Colonic mucosa (tissue), 4 donors: ENCODE data around the gene OASL. TPM values are rescaled to one million over a fixed set of nuclear protein-coding genes. Genes with fewer than 3 reads are reported as not detected.

Source experiments
- DNase-seq: peaks from one replicate; pipeline ENCODE4 v3.0.0-alpha.2; 2020
- H3K27ac ChIP-seq: fragments of 200-600 bp; one replicate; pipeline ENCODE4 v1.8.0; 2021
- H3K27me3 ChIP-seq: fragments of 200-600 bp; one replicate; pipeline ENCODE4 v1.8.0; 2021
- H3K36me3 ChIP-seq: fragments of 200-600 bp; one replicate; pipeline ENCODE4 v1.8.0; 2021
- H3K4me1 ChIP-seq: fragments of 200-600 bp; one replicate; pipeline ENCODE4 v1.8.0; 2021; ENCODE audit warnings: mild to moderate bottlenecking
- H3K4me3 ChIP-seq: fragments of 200-600 bp; one replicate; pipeline ENCODE4 v1.8.0; 2021
- H3K9ac ChIP-seq, 2 donors: one replicate each; pipeline ENCODE4 v1.7.0; 2013; ENCODE audit warnings: control low read depth in 2 of 2, low read depth in 2 of 2, low read length in 2 of 2
- H3K9me3 ChIP-seq: fragments of 200-600 bp; one replicate; pipeline ENCODE4 v1.8.0; 2021
- intact Hi-C: fragments of 100-400 bp; cut with DNase I; formaldehyde crosslinking; loops from one replicate; pipeline ENCODE4 v1.14.1; 2022
- total RNA-seq, 2 donors: library from RNA; stranded (reverse); fragmentation: NEBNext Ultra II Directional in 1 of 2; extraction: Animal tissue kit (Norgen Biotek cat#: 25700) in 1 of 2; gene quantifications; one replicate each; pipeline ENCODE4 v1.2.1, GENCODE V29; 2021
- TF ChIP-seq, protein P1 (sequence below): fragments of 200-600 bp; IDR thresholded peaks from one replicate; pipeline ENCODE4 v1.8.0; 2022; ENCODE audit warnings: antibody characterized with exemption, mild to moderate bottlenecking
- donor health status: healthy.
- donor health status: DM: no; HTN: no; CAD: no.
- donor health status: DM: no; HTN: no; CAD: no.

OASL gene
- total RNA-seq, 2 donors from 2014 or later: 5.2 to 7.0 TPM

DNA sequence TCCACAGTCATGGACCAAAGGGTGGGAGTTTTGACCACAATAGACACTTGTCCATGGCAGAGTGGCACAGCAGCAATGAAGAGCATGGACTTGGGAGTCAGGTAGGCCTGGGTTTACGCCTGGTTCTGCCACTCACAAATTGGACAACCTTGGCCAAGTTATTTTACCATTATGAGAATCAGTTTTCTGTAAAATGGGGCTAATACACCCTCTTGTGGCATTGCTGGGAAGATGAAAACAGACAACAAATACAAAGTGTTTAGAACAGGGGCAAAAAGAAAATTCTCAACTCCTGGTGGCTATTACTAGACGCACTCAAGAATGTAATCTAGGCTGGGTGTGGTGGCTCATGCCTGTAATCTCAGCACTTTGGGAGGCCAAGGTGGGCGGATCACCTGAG lies 25.3 kb downstream of the OASL start:
- no peaks in the 10 kb centered on the region for H3K9me3 ChIP-seq
- no peak overlapping the region for H3K4me3 ChIP-seq
- no peak overlapping the region for H3K9ac ChIP-seq
- intact Hi-C loops: no loop called here
- no peaks in the 10 kb centered on the region for H3K4me1 ChIP-seq
- no peaks in the 10 kb centered on the region for H3K27me3 ChIP-seq
- TF ChIP-seq, protein P1, sequence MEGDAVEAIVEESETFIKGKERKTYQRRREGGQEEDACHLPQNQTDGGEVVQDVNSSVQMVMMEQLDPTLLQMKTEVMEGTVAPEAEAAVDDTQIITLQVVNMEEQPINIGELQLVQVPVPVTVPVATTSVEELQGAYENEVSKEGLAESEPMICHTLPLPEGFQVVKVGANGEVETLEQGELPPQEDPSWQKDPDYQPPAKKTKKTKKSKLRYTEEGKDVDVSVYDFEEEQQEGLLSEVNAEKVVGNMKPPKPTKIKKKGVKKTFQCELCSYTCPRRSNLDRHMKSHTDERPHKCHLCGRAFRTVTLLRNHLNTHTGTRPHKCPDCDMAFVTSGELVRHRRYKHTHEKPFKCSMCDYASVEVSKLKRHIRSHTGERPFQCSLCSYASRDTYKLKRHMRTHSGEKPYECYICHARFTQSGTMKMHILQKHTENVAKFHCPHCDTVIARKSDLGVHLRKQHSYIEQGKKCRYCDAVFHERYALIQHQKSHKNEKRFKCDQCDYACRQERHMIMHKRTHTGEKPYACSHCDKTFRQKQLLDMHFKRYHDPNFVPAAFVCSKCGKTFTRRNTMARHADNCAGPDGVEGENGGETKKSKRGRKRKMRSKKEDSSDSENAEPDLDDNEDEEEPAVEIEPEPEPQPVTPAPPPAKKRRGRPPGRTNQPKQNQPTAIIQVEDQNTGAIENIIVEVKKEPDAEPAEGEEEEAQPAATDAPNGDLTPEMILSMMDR: no peak
- no peak overlapping the region for H3K27ac ChIP-seq
- DNase-seq: no peak
- H3K36me3 ChIP-seq: peaks cover 6% of the 10 kb centered on the region

DNA sequence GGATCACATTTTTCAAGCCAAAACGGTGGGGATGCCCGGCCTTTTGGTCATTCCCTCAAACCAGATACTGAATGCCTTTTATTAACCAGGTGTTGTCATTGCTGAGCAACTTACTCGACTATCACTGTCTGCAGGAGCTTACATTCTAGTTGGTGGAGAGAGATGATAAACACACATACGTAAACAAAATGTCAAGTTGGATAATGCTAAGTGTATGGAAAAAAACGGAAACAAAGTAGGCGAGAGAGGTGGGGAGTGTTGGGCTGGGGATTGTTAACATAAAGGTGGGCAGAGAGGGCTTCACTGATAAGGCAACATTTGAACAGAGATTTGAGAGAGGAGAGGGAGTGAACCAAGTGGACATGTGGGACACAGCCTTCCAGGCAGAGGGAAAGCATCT lies 27.2 kb downstream of the OASL start:
- Histone ChIP-seq H3K27me3 (no peaks in the 10 kb centered on the region), H3K4me3 (no peak overlapping the region), H3K9ac (no peak overlapping the region), H3K27ac (no peak overlapping the region), H3K9me3 (no peaks in the 10 kb centered on the region), H3K4me1 (no peaks in the 10 kb centered on the region), H3K36me3 (peaks cover 6% of the 10 kb centered on the region)
- intact Hi-C loops: no loop called here
- no peak for DNase-seq
- TF ChIP-seq, protein P1: no peak

DNA sequence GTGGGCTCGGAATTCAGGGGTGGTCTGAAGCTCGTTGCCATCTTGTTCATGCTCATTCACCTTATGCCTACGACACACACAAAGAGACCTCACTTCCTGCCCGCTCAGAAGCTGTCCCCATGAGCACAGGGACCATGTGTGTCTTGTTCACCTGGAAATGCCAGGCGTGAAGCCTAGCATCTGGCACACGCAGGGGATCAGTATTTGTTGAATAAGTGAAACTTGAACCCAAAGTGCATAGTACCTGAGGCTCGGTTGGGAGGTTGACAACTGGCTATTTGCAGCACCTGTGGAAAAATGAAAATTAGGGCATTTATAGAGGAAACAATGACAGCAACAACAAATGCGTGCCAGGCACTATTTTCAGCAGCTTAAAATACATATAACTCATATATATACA lies 28.2 kb downstream of the OASL start:
- Histone ChIP-seq H3K4me1 (no peaks in the 10 kb centered on the region), H3K9ac (no peak overlapping the region), H3K36me3 (peaks cover 6% of the 10 kb centered on the region), H3K27ac (no peak overlapping the region), H3K4me3 (no peak overlapping the region), H3K9me3 (no peaks in the 10 kb centered on the region), H3K27me3 (no peaks in the 10 kb centered on the region)
- intact Hi-C loops: no loop called here
- TF ChIP-seq, protein P1: no peak
- no peak for DNase-seq

DNA sequence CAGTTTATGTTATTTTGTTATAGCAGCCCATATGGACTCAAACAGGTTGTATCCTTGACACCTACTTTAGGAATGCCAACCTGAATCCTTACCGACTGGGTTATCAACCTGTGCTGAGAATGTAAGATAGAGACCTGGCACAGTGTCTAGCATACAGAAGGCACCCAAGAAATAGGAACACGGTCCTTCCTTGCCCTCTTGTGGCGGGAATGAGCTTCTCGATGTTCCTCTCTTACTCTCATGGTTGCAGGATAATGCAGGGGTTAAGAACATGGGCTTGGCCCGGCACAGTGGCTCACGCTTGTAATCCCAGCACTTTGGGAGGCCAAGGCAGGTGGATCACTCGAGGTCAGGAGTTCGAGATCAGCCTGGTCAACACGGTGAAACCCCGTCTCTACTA lies 29.3 kb downstream of the OASL start:
- peak; percentile 68 for DNase-seq
- intact Hi-C loops: loop anchor here (5.0 to 10.0 kb wide), 2 partner anchors 88 to 365 kb away; partner anchors contain the start of gene CABP1
- H3K9me3 ChIP-seq: no peaks in the 10 kb centered on the region
- H3K9ac ChIP-seq: no peak overlapping the region
- TF ChIP-seq, protein P1: peak; percentile 15
- peaks cover 6% of the 10 kb centered on the region for H3K36me3 ChIP-seq
- H3K27ac ChIP-seq: no peak overlapping the region
- no peak overlapping the region for H3K4me3 ChIP-seq
- no peaks in the 10 kb centered on the region for H3K27me3 ChIP-seq
- no peaks in the 10 kb centered on the region for H3K4me1 ChIP-seq

DNA sequence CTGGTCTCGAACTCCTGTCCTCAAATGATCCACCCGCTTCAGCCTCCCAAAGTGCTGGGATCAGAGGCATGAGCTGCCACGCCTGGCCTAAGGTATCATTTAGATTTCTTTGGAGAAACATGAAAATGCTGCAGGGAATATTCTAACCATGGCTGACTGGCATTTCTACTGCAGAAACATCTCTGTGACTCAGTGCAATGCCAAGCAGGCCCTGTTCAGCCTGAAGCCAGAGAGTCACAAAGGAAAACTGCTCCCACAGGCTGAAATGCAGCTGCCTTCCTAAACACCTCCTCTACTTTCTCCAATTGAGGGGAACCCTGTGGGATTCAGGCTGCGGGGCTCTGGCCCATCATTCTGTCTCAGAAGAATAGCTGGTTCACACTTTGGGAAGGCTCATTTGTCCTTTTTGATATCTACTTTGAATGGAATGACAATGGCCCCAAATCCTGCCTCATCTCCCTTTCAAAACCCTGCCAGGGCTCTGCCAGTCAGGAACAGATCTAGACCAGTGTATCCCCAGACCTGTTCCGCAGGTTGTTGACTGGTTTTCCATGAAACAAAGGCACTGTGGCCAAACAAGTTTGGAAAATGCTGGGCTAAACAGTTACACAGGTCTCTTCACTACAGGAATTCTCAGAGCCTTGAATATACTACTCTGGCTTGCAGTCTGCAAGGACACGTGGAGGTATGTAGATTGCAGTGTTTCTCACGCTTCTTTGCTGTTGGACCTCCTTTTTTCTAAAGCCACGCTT lies 30.5 kb downstream of the OASL start:
- intact Hi-C loops: loop anchor here (5.0 to 10.0 kb wide), 2 partner anchors 89 to 364 kb away; partner anchors contain the start of gene CABP1
- peaks cover 6% of the 10 kb centered on the region for H3K36me3 ChIP-seq

More for the DNA sequence above, 30.5 kb downstream of the OASL start:
- H3K9me3 ChIP-seq: no peaks in the 10 kb centered on the region
- no peak for DNase-seq
- TF ChIP-seq, protein P1: no peak
- H3K27me3 ChIP-seq: no peaks in the 10 kb centered on the region
- H3K9ac ChIP-seq: no peak overlapping the region
- H3K4me1 ChIP-seq: no peaks in the 10 kb centered on the region
- H3K4me3 ChIP-seq: no peak overlapping the region
- no peak overlapping the region for H3K27ac ChIP-seq
